Activated T-helper 2 cell treated with anti-CD3 and anti-CD28 coated beads, Interferon-gamma antibody, Interleukin-2, Interleukin-4, amounts not matched to agents 10 μg/mL and 5 μg/mL and 100 μg/mL, durations not matched to agents 14 hours and 24 hours and 36 hours (primary cell): Measurements from ENCODE around the gene CSTF2. TPM values are rescaled to one million over a fixed set of nuclear protein-coding genes. Genes with fewer than 3 reads are reported as not detected.
"Not testable (repeated sequence)": the region's sequence is repeated elsewhere in the genome, so short reads cannot be mapped to it uniquely, and the experiment has no call there.

ENCODE experiments used
- DNase-seq: peaks from one replicate; pipeline ENCODE4 v3.0.0; 2021; ENCODE audit warnings: low spot score
- H3K27ac Mint-ChIP-seq: one replicate; pipeline ENCODE4 v1.8.0; 2021; ENCODE audit warnings: mixed read lengths
- H3K27me3 Mint-ChIP-seq: one replicate; pipeline ENCODE4 v1.8.0; 2021; ENCODE audit warnings: low read depth, mixed read lengths
- H3K36me3 Mint-ChIP-seq: one replicate; pipeline ENCODE4 v1.8.0; 2021; ENCODE audit warnings: low read depth, mixed read lengths
- H3K4me1 Mint-ChIP-seq: one replicate; pipeline ENCODE4 v1.8.0; 2021; ENCODE audit warnings: low read depth, mixed read lengths
- H3K4me3 Mint-ChIP-seq: one replicate; pipeline ENCODE4 v1.8.0; 2021; ENCODE audit warnings: low read depth, mild to moderate bottlenecking, moderate library complexity, mixed read lengths
- H3K9me3 Mint-ChIP-seq: one replicate; pipeline ENCODE4 v1.8.0; 2021; ENCODE audit warnings: mixed read lengths
- intact Hi-C: fragments of 100-400 bp; cut with micrococcal nuclease; formaldehyde crosslinking; loops from one replicate; pipeline ENCODE4 v1.15.1; 2023
- total RNA-seq: library from RNA; stranded (reverse); gene quantifications from 2 replicates; pipeline ENCODE4 v1.2.3, GENCODE V29; 2022

CSTF2 gene
- 51.1 and 52.7 TPM in 2 replicates for total RNA-seq

GRCh38 chrX:100819837-100820666 lies at the start of gene CSTF2:
CSTF2 (plus strand) TSS chrX:100820391; CDS start chrX:100820417, 26 bp downstream.
- intact Hi-C loops, result loop anchor here (1.0 to 10.0 kb wide), 6 partner anchors 10 to 387 kb away; partner anchors contain the start of genes CENPI, TRMT2B and XKRX
- peak within 1 kb of the TSS; percentile 97 for H3K27ac Mint-ChIP-seq
- H3K4me1 Mint-ChIP-seq, result peaks cover 10% of the 10 kb centered on the region
- H3K4me3 Mint-ChIP-seq, result peak within 1 kb of the TSS; percentile 91
- peaks cover 22% of the 10 kb centered on the region for H3K36me3 Mint-ChIP-seq
- peaks cover 6% of the 10 kb centered on the region for H3K27me3 Mint-ChIP-seq
- DNase-seq, result peak; percentile 75
- H3K9me3 Mint-ChIP-seq, result peaks cover 4% of the 10 kb centered on the region

- H3K27ac Mint-ChIP-seq, H3K4me3 Mint-ChIP-seq, H3K36me3 Mint-ChIP-seq, H3K9me3 Mint-ChIP-seq, H3K27me3 Mint-ChIP-seq, intact Hi-C loops, DNase-seq, H3K4me1 Mint-ChIP-seq: not testable (repeated sequence)
Observed at GRCh38 chrX:100796371-100796770, 23.8 kb upstream of the CSTF2 start.

- intact Hi-C loops, result no loop called here
- DNase-seq, result no peak
- Mint-ChIP-seq H3K4me1 (no peaks in the 10 kb centered on the region), H3K27me3 (peaks cover 7% of the 10 kb centered on the region), H3K36me3 (no peaks in the 10 kb centered on the region), H3K4me3 (no peak overlapping the region), H3K27ac (no peak overlapping the region), H3K9me3 (no peaks in the 10 kb centered on the region)
Observed at GRCh38 chrX:100797359-100797758, 22.8 kb upstream of the CSTF2 start.

- no peaks in the 10 kb centered on the region for H3K9me3 Mint-ChIP-seq
- no peak overlapping the region for H3K4me3 Mint-ChIP-seq
- H3K36me3 Mint-ChIP-seq, result no peaks in the 10 kb centered on the region
- peaks cover 10% of the 10 kb centered on the region for H3K27me3 Mint-ChIP-seq
- intact Hi-C loops, result no loop called here
- no peak overlapping the region for H3K27ac Mint-ChIP-seq
- no peaks in the 10 kb centered on the region for H3K4me1 Mint-ChIP-seq
- DNase-seq, result no peak
Observed at GRCh38 chrX:100798484-100799214, 21.5 kb upstream of the CSTF2 start.

- no peaks in the 10 kb centered on the region for H3K36me3 Mint-ChIP-seq
- intact Hi-C loops, result no loop called here
- no peaks in the 10 kb centered on the region for H3K9me3 Mint-ChIP-seq
- no peak overlapping the region for H3K27ac Mint-ChIP-seq
- H3K27me3 Mint-ChIP-seq, result peaks cover 13% of the 10 kb centered on the region
- no peak overlapping the region for H3K4me3 Mint-ChIP-seq
- no peaks in the 10 kb centered on the region for H3K4me1 Mint-ChIP-seq
- DNase-seq, result no peak
Observed at GRCh38 chrX:100802843-100803242, 17.3 kb upstream of the CSTF2 start.

GRCh38 chrX:100804780-100805179 lies 15.4 kb upstream of the CSTF2 start:
- H3K4me3 Mint-ChIP-seq, result no peak overlapping the region
- peaks cover 15% of the 10 kb centered on the region for H3K27me3 Mint-ChIP-seq
- H3K36me3 Mint-ChIP-seq, result no peaks in the 10 kb centered on the region
- DNase-seq, result no peak
- no peak overlapping the region for H3K27ac Mint-ChIP-seq
- no peaks in the 10 kb centered on the region for H3K4me1 Mint-ChIP-seq
- H3K9me3 Mint-ChIP-seq, result no peaks in the 10 kb centered on the region
- intact Hi-C loops, result no loop called here

- H3K9me3 Mint-ChIP-seq, H3K4me3 Mint-ChIP-seq, H3K27me3 Mint-ChIP-seq, H3K36me3 Mint-ChIP-seq, H3K4me1 Mint-ChIP-seq, intact Hi-C loops, DNase-seq, H3K27ac Mint-ChIP-seq: not testable (repeated sequence)
Observed at GRCh38 chrX:100808265-100808664, 11.9 kb upstream of the CSTF2 start.

GRCh38 chrX:100812216-100813158 lies 7.7 kb upstream of the CSTF2 start:
- Mint-ChIP-seq H3K4me1 (no peaks in the 10 kb centered on the region), H3K27ac (no peak overlapping the region), H3K9me3 (no peaks in the 10 kb centered on the region), H3K4me3 (no peak overlapping the region), H3K27me3 (peaks cover 14% of the 10 kb centered on the region), H3K36me3 (no peaks in the 10 kb centered on the region)
- DNase-seq, result no peak
- intact Hi-C loops, result no loop called here

- H3K27me3 Mint-ChIP-seq, result peaks cover 9% of the 10 kb centered on the region
- peaks cover 8% of the 10 kb centered on the region for H3K4me1 Mint-ChIP-seq
- H3K9me3 Mint-ChIP-seq, result peaks cover 4% of the 10 kb centered on the region
- peaks cover 4% of the 10 kb centered on the region for H3K36me3 Mint-ChIP-seq
- H3K27ac Mint-ChIP-seq, result no peak overlapping the region
- DNase-seq, result no peak
- no peak overlapping the region for H3K4me3 Mint-ChIP-seq
- intact Hi-C loops, result no loop called here
Observed at GRCh38 chrX:100817340-100817739, 2.9 kb upstream of the CSTF2 start.

GRCh38 chrX:100819534-100819836 lies 706 bp upstream of the CSTF2 start:
- Mint-ChIP-seq H3K36me3 (peaks cover 18% of the 10 kb centered on the region), H3K27ac (peak overlapping the region; percentile 97), H3K9me3 (peaks cover 4% of the 10 kb centered on the region), H3K27me3 (peaks cover 9% of the 10 kb centered on the region), H3K4me3 (peak overlapping the region; percentile 91), H3K4me1 (peaks cover 10% of the 10 kb centered on the region)
- DNase-seq, result no peak
- intact Hi-C loops, result no loop called here

GRCh38 chrX:100829730-100830129 lies 9.5 kb downstream of the CSTF2 start:
- intact Hi-C loops, result loop anchor here (1.0 to 10.0 kb wide), 3 partner anchors 9 to 165 kb away; partner anchors contain the start of genes CSTF2 and XKRX
- H3K4me1 Mint-ChIP-seq, result peaks cover 20% of the 10 kb centered on the region
- no peaks in the 10 kb centered on the region for H3K27me3 Mint-ChIP-seq
- H3K4me3 Mint-ChIP-seq, result peak overlapping the region; percentile 69
- peak overlapping the region; percentile 98 for H3K27ac Mint-ChIP-seq
- H3K9me3 Mint-ChIP-seq, result no peaks in the 10 kb centered on the region
- DNase-seq, result no peak
- H3K36me3 Mint-ChIP-seq, result peaks cover 76% of the 10 kb centered on the region

- H3K36me3 Mint-ChIP-seq, result peaks cover 74% of the 10 kb centered on the region
- H3K9me3 Mint-ChIP-seq, result no peaks in the 10 kb centered on the region
- no peak for DNase-seq
- peak overlapping the region; percentile 69 for H3K4me3 Mint-ChIP-seq
- peak overlapping the region; percentile 98 for H3K27ac Mint-ChIP-seq
- H3K27me3 Mint-ChIP-seq, result no peaks in the 10 kb centered on the region
- H3K4me1 Mint-ChIP-seq, result peaks cover 20% of the 10 kb centered on the region
- intact Hi-C loops, result loop anchor here (1.0 kb wide), 1 partner anchor 10 kb away; the partner anchor contains the start of gene CSTF2
Observed at GRCh38 chrX:100830143-100830542, 10.0 kb downstream of the CSTF2 start.
